Measurements from ENCODE around the gene JAZF1.

- TF ChIP-seq SIN3A (IDR thresholded peaks at IDR 0.05; ENCODE audit: borderline replicate concordance, insufficient read depth, low read length) (no peak), POLR2AphosphoS5 (IDR thresholded peaks at IDR 0.05; ENCODE audit: low read depth, low read length) (no peak), TAF1 (IDR thresholded peaks at IDR 0.05; ENCODE audit: borderline replicate concordance, insufficient read depth, low read length) (no peak)
Measured at GRCh38 chr7:28064437-28064836, 116.2 kb downstream of the JAZF1 start.
